OCI-LY1 (cell line): ENCODE measurements around the gene CLSTN2.

Experiments used
- EZH2 ChIP-seq: fragments of 200-600 bp; sonication (generic), shearing (Covaris generic); IDR thresholded peaks from 2 replicates; pipeline ENCODE4 v1.8.0; 2017; ENCODE audit warnings: borderline replicate concordance, mixed run types, mild to moderate bottlenecking, antibody characterized with exemption, low read length, moderate library complexity, mixed read lengths
- TF ChIP-seq, protein P1 (sequence below): fragments of 200-600 bp; sonication (generic), shearing (Covaris generic); IDR thresholded peaks from 2 replicates; pipeline ENCODE4 v1.5.1; 2017; ENCODE audit warnings: mild to moderate bottlenecking, antibody characterized with exemption, low read length, moderate library complexity, mixed read lengths

DNA sequence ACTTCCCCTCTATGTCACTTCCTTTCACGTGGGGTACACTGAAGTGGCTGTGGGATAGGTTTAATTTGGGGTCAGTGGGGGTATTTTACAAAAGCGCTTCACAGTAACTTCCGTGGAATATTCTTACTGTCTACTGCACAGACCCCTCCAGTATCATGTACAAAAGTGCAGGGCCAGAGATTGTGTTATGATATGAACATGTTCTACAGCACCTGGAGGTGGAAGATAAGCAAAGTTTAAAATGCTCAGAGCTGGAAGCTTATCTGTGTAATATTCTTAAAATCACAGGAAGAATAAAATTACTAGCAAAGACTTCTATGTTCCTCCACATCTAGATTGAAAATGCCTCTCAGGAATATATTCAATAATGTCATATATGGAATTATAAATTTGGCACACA is 658.8 kb downstream of the CLSTN2 start:
- TF ChIP-seq EZH2 = no peak
- TF ChIP-seq, protein P1, sequence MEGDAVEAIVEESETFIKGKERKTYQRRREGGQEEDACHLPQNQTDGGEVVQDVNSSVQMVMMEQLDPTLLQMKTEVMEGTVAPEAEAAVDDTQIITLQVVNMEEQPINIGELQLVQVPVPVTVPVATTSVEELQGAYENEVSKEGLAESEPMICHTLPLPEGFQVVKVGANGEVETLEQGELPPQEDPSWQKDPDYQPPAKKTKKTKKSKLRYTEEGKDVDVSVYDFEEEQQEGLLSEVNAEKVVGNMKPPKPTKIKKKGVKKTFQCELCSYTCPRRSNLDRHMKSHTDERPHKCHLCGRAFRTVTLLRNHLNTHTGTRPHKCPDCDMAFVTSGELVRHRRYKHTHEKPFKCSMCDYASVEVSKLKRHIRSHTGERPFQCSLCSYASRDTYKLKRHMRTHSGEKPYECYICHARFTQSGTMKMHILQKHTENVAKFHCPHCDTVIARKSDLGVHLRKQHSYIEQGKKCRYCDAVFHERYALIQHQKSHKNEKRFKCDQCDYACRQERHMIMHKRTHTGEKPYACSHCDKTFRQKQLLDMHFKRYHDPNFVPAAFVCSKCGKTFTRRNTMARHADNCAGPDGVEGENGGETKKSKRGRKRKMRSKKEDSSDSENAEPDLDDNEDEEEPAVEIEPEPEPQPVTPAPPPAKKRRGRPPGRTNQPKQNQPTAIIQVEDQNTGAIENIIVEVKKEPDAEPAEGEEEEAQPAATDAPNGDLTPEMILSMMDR = no peak
